Stimulated activated CD4-positive, alpha-beta T cell treated with anti-CD3 and anti-CD28 coated beads, Interleukin-4, amount 100 ng/mL, for 24 hours (primary cell): ENCODE data around the gene ADAMTS2.

Experiments
- DNase-seq: peaks from one replicate; pipeline ENCODE4 v3.0.0-alpha.2; 2020

Gene ADAMTS2

DNA sequence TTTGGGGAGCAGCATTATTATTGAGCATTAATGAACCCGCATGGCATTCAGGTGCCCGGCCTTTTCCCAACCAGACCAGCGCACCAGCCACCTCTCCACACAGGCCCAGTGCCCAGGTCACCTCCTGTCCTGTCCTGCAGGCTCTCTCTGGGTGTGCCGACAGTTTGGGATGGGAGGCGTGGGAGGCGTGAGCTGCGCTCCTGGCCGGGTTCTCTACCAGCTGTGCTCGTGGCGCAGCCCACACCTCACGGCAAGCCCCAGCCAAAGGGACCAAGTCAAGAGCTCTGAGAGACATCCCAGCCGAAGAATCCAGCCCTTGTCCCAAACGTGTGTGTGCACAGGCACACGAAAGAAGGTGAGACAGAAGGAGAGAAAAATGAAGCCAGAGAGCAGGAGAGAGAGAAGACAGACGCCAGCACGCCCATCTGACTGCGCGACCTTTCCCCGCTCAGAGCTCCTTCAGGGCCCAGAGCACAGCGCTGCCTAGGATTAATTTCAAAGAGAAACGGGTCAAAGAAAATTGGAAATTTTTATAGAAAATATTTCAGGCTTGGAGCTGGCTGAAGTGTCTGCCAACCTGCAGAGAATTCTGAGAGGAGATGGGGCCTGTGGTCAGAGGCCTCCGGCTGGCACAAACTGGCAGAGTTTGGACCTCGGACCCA, 81.7 kb downstream of the ADAMTS2 start:
- no peak for DNase-seq

- DNase-seq, result no peak
These were observed 82.9 kb downstream of the ADAMTS2 start for GRCh38 chr5:179262126-179262920.

GRCh38 chr5:179261301-179262125, 83.7 kb downstream of the ADAMTS2 start:
- no peak for DNase-seq

GRCh38 chr5:179260324-179261070, 84.8 kb downstream of the ADAMTS2 start:
- DNase-seq, result no peak

DNA sequence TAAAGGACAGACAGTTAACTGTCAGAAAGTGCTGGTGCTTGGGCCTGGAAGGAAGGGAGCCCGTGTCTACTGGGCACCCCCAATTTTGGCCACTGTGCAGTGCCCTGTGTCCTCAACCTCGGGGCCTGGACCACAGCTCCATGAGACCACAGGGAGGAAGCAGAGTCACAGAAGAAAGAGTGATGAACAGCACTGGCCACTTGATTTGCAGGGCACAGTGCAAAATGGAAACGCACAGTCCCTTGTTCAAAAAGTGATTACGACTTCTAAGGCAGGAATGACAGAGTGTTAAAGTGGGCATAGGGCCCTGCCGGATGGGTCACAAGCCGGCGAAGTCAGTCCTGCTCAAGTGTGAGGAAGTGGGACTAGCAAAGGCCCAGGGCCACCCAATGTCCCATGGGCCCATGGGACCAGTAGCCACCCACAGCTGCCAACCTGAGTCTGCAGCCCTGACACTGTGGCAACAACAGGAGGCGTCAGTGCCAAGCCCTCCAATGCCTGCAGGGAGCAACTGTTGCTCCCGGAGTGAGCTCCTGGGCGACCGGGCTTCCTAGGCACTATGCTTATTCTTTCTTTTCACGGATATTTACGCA, 85.4 kb downstream of the ADAMTS2 start:
- no peak for DNase-seq

- DNase-seq, result no peak
These were observed 86.1 kb downstream of the ADAMTS2 start for GRCh38 chr5:179258922-179259730.

DNA sequence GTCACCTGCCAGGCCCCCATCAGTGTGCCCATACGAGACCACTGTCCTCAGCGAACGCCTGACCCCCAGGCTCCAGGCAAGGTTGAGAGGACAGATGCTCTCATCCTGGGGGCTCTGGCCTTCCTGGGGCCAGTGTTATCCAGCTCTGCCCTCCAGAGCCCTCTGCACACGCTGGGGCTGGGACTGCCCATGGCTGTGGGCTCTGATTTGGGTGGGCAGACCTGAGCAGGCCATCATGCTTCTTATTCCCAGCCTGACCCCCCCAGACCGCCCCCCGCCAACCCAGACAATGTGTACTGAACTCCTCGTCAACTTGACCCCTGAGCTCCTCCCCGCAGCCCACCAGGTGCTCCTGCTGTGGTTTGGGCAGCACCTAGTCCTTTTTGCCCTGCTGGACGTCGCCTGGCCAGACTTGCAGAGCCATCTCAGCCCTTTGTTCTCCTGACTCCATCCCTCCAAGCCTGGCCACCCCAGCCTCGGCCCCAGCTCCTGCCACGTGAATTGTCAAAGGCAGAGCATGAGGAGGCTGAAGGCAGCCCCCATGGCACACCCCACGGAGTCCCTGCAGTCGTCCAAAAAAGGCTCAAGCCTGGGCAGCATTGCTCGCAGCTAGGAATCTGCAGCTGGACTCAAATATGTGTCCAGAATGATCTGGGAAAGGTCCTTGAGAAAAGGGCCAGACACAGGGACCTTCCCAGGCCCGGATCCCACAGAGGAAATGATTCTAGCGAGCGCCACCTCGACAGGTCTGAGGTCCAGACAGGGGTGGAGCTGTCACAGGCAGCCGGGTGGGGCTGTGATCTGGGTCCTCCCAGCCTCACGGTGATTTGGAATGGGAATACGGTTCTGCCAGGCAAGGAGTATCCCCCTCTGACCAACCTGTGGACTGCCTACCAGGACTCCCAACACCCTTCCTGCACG, 87.0 kb downstream of the ADAMTS2 start:
- no peak for DNase-seq

DNA sequence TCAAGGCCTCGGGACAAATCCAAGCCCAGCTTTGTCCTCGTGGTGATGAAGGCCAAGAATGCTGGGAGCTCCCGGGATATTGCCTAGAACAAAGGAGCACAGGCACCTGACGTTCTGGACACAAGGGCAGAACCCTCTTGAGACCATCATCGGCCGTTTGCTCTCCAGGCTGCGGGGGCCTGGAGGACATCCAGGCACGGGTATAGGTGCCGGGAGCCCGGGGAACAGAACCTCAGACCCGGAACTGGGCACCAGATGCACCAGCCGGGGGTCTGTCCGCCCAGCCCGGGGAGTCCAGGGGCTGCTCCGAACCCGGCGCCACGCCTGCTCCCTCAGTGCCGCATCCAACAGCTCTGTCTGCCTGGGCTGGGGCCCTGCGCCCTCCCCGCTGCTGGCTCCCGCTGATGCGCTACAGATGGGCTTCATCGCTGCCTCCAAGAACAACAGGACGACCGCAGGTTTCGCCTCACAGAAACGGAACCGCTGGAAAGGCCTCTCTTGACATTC, 88.0 kb downstream of the ADAMTS2 start:
- DNase-seq, result no peak

GRCh38 chr5:179256328-179257175, 88.7 kb downstream of the ADAMTS2 start:
- no peak for DNase-seq

- no peak for DNase-seq
These were observed 89.5 kb downstream of the ADAMTS2 start for GRCh38 chr5:179255527-179256327.

DNA sequence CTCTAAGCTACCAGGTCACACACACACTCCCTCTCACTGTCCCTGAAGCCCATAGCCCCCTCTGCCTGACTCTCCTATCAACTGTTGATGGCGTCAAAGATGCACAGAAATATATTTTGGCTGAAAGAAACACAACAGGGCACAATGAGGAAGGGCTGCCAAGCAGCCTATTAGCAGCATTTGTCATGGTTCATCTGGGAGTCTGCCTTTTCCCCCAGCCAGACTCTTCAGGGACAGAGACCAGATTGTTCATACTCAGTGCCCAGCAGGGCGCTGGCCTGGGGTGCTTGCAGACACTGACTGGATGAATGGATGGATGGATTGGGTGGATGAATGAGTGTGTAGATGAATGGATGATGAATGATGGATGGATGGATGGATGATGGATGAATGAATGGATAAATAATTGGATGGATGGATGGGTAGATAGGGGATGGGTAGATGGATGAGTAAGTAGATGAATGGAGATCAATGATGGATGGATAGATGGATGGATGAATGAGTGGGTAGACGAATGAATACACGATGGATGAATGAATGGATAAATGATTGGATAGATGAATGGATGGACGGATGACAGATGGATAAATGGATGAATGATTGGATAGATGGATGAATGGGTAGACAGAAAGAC, 90.5 kb downstream of the ADAMTS2 start:
- DNase-seq, result no peak

GRCh38 chr5:179253730-179254129, 91.5 kb downstream of the ADAMTS2 start:
- no peak for DNase-seq

GRCh38 chr5:179251276-179251969, 93.8 kb downstream of the ADAMTS2 start:
- DNase-seq, result no peak

GRCh38 chr5:179250561-179251225, 94.6 kb downstream of the ADAMTS2 start:
- no peak for DNase-seq

- no peak for DNase-seq
These were observed 99.0 kb downstream of the ADAMTS2 start for GRCh38 chr5:179246227-179246626.

GRCh38 chr5:179245031-179245430, 100.2 kb downstream of the ADAMTS2 start:
- DNase-seq, result no peak

DNA sequence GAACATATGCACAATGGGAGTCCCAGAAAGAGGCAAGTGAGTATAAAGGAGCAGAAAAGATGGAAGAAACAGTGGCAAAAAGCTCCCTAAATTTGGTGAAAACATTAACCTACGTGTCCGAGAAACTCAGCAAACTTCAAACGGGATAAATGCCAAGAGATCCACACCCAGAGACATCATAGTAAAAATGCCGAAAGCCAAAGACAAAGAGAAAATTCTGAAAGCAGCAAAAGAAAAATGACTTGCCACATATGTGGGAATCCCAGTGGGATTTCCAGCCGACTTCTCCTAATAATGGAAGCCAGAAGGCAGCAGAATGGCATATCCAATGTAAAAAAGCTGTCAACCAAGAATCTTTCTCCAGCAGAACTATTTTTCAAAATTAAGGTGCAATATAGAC, 101.2 kb downstream of the ADAMTS2 start:
- DNase-seq, result no peak
